ENCODE measurements around the gene NKD1. TPM values are rescaled to one million over a fixed set of nuclear protein-coding genes. Genes with fewer than 3 reads are reported as not detected.
A peak's percentile ranks its signal among the peaks of the same experiment; 100 is the strongest.

The NKD1 gene, protein sequence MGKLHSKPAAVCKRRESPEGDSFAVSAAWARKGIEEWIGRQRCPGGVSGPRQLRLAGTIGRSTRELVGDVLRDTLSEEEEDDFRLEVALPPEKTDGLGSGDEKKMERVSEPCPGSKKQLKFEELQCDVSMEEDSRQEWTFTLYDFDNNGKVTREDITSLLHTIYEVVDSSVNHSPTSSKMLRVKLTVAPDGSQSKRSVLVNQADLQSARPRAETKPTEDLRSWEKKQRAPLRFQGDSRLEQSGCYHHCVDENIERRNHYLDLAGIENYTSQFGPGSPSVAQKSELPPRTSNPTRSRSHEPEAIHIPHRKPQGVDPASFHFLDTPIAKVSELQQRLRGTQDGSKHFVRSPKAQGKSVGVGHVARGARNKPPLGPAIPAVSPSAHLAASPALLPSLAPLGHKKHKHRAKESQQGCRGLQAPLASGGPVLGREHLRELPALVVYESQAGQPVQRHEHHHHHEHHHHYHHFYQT
- total RNA-seq (10 to 100 TPM in 3 of 4 donors, 1 to 10 TPM in 1; 6.7 to 18.0 (median 11.5) TPM), polyA plus RNA-seq (1 to 10 TPM in 2 of 3 donors, under 1 TPM in 1; under 0.01 to 2.8 (median 1.5) TPM)

DNA sequence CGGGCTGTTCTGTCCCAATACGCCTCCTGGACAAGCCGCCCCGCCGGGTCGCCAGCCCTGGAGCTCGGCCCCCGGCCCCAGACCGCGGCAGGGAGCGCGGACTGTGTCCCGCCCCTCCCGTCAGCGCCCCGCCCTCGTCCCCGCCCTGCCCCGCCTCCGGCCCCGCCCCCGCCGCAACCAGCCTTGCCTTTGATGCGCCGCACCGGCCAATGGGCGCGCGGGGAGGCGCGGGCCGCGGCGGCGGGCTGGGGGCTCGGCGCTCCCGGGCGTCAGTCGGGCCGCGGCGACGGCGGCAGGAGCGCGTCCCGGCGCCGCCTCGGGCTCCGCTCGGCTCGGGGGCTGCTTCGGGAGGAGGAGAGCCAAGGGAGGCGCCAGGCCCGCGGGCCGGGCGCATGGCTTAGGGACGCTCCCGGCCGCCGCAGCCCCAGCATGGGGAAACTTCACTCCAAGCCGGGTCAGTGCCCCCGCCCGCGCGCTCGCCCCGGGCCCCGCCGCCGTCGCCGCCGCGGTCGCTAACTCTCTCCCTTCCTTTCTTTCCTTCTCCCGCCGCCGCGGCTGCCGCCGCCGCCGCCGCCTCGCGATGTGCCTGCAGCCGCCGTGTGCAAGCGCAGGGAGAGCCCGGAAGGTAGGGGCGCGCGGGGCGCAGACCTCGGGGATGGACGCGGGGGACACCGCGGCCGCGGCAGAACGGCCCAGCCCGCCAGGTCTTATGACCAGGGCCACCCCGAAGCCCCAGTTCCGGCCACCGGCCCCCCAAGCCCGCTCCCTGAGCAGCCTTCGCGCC, at the start of gene NKD1:
Gene NKD1 (plus strand): TSS at position 272 of the 784 bp plus-strand sequence. CDS start 158 bp downstream, at position 430.
- DNase-seq: peak; percentile 86
- peaks cover 0 to 30% (median 23%) of the 10 kb centered on the region in 4 donors for H3K4me1 ChIP-seq
- no peaks in the 10 kb centered on the region for H3K9me3 ChIP-seq
- H3K4me3 ChIP-seq: peak within 1 kb of the TSS; percentile 55 to 97 (median 78)
- H3K36me3 ChIP-seq: no peaks in the 10 kb centered on the region
- intact Hi-C loops (cut with DNase I): loop anchor here (1.0 to 10.0 kb wide), 7 partner anchors 44 to 524 kb away; partner anchors contain the start of genes CNEP1R1 and CYLD
- peak within 1 kb of the TSS; percentile 74 to 87 (median 82) for H3K27ac ChIP-seq
- 1% methylated on average over 113 of the region's 113 CpGs for WGBS, 2 donors
- TF ChIP-seq, protein P1, sequence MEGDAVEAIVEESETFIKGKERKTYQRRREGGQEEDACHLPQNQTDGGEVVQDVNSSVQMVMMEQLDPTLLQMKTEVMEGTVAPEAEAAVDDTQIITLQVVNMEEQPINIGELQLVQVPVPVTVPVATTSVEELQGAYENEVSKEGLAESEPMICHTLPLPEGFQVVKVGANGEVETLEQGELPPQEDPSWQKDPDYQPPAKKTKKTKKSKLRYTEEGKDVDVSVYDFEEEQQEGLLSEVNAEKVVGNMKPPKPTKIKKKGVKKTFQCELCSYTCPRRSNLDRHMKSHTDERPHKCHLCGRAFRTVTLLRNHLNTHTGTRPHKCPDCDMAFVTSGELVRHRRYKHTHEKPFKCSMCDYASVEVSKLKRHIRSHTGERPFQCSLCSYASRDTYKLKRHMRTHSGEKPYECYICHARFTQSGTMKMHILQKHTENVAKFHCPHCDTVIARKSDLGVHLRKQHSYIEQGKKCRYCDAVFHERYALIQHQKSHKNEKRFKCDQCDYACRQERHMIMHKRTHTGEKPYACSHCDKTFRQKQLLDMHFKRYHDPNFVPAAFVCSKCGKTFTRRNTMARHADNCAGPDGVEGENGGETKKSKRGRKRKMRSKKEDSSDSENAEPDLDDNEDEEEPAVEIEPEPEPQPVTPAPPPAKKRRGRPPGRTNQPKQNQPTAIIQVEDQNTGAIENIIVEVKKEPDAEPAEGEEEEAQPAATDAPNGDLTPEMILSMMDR (IDR thresholded peaks at IDR 0.05): no peak
- TF ChIP-seq POLR2A (IDR thresholded peaks at IDR 0.05) (no peak), POLR2AphosphoS5 (IDR thresholded peaks at IDR 0.05) (peak in 3 of 4 donors; percentile 26 to 86 (median 86)), EP300 (IDR thresholded peaks at IDR 0.05) (no peak)
- H3K27me3 ChIP-seq: no peaks in the 10 kb centered on the region

DNA sequence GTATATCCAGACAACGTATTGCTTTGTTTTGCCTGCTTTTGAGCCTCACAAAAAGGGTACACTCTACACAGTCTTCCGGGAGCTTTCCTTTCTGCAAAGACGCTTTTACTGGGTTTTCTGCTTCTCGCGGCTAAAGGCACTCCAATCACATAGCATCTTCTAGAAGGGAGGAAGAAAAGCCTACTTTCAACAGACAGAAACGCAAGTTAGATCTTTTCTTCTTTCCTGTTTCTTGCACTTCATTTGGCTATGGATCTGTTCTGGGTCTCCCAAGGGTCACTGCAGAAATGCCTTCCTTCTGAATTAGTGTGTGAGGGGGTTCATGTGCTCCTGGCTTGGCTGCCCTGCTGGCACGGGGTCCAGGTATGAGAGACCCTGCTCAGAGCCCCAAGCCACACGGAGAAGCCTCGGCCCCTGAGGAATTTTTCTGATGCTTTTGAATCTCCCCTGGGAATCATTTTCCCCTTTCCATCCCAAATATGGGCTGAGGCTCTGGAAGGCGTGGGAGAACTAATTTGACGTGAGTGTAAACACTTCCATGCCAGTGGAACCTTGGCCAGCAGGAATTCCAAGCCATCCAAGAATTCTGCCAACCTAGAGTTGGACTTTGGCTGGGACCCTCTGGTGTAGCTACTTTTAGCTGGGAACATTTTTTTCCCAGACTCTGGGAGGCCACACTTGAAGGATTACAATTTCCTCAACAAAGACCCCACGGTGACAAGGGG, 49.6 kb upstream of the NKD1 start:
- Histone ChIP-seq H3K36me3 (no peaks in the 10 kb centered on the region), H3K27ac (peak overlapping the region; percentile 21 to 78 (median 46)), H3K27me3 (no peaks in the 10 kb centered on the region), H3K9me3 (no peaks in the 10 kb centered on the region), H3K4me3 (no peak overlapping the region), H3K4me1 (peaks cover 0 to 19% (median 16%) of the 10 kb centered on the region in 4 donors)
- no peak for DNase-seq
- intact Hi-C loops (cut with DNase I): no loop called here
- WGBS, 2 donors: 73 to 80% methylated on average over 12 of the region's 12 CpGs
- TF ChIP-seq, protein P1 (IDR thresholded peaks at IDR 0.05): no peak
- peak in 1 of 4 donors; percentile 28 for TF ChIP-seq POLR2AphosphoS5 (IDR thresholded peaks at IDR 0.05)

DNA sequence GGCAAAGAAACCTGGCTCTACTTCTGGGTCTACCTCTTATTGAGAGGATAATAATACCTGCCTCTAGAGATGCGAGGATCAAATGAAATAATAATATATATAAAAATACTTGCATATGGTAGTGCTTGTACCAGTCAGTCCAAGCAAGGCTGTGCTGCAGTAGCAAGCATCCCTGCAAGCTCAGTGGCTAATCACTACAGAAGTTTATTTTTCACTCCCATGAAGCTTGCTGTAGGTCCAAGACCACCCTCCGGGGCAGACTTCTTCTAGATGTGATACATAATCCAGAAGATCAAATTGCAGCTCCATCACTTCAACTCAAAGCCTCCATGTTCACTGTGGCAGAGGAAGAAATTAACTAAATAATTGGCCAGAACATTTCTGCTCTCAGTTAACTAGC, 48.9 kb upstream of the NKD1 start:
- H3K36me3 ChIP-seq: no peaks in the 10 kb centered on the region
- 92 to 94% methylated on average over 2 of the region's 2 CpGs for WGBS, 2 donors
- no peak for TF ChIP-seq POLR2AphosphoS5 (IDR thresholded peaks at IDR 0.05)
- TF ChIP-seq EP300 (IDR thresholded peaks at IDR 0.05): no peak
- no peak for TF ChIP-seq POLR2A (IDR thresholded peaks at IDR 0.05)
- TF ChIP-seq, protein P1 (IDR thresholded peaks at IDR 0.05): no peak
- no peaks in the 10 kb centered on the region for H3K9me3 ChIP-seq
- H3K27ac ChIP-seq: peak overlapping the region in 3 of 4 donors; percentile 38 to 78 (median 53)
- peaks cover 0 to 19% (median 16%) of the 10 kb centered on the region in 4 donors for H3K4me1 ChIP-seq
- H3K4me3 ChIP-seq: no peak overlapping the region
- DNase-seq: no peak
- intact Hi-C loops (cut with DNase I): no loop called here
- H3K27me3 ChIP-seq: no peaks in the 10 kb centered on the region

DNA sequence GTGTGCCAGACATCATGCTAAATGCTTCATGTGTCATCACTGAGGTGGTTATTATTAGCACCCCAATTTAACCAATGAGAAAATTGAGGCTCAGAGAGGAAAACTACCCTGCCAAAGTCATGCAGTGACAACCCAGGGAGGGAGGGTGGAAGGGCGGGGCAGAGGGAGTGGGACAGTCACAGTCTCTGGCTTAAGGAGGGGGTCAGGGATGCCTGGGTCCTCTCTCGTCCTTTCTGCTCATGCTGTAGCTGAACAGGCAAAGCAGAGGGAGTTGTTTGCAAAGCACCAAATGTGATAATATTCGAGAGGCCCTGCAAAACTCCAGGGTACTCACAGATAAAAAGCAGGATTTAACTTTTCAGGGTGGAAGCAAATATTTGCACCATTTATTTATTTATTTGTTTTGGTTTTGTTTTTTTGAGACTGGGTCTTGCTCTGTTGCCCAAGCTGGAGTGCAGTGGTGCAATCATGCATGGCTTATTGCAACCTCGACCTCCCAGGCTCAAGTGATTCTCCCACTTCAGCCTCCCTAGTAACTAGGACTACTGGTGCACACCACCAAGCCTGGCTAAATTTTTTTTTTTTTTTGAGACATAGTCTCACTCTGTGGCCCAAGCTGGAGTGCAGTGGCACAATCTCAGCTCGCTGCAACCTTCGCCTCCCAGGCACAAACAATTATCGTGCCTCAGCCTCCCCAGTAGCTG, 47.9 kb upstream of the NKD1 start:
- no peak overlapping the region for H3K4me3 ChIP-seq
- 87 to 90% methylated on average over 7 of the region's 7 CpGs for WGBS, 2 donors
- H3K9me3 ChIP-seq: no peaks in the 10 kb centered on the region
- TF ChIP-seq, protein P1 (IDR thresholded peaks at IDR 0.05): no peak
- TF ChIP-seq POLR2AphosphoS5 (IDR thresholded peaks at IDR 0.05) (no peak), POLR2A (IDR thresholded peaks at IDR 0.05) (no peak), EP300 (IDR thresholded peaks at IDR 0.05) (no peak)
- H3K27me3 ChIP-seq: no peaks in the 10 kb centered on the region
- no peak for DNase-seq
- no peaks in the 10 kb centered on the region for H3K36me3 ChIP-seq
- H3K27ac ChIP-seq: peak overlapping the region in 1 of 4 donors; percentile 78
- intact Hi-C loops (cut with DNase I): no loop called here
- peaks cover 0 to 19% (median 16%) of the 10 kb centered on the region in 4 donors for H3K4me1 ChIP-seq

Measured in sigmoid colon (tissue), 7 donors.